Measurements from ENCODE around the gene SMPDL3B. TPM values are rescaled to one million over a fixed set of nuclear protein-coding genes. Genes with fewer than 3 reads are reported as not detected.

The SMPDL3B gene
- polyA plus RNA-seq, 1 donor from 2014 or later = not detected

GRCh38 chr1:27922272-27922671 is 12.5 kb upstream of the SMPDL3B start:
- Histone ChIP-seq H3F3A (ENCODE audit: insufficient read depth, low read length, poor library complexity, severe bottlenecking) (no peaks in the 10 kb centered on the region), H3K27ac (ENCODE audit: low read length) (no peak overlapping the region), H3K4me2 (ENCODE audit: low read length) (no peak overlapping the region), H3K36me3 (ENCODE audit: insufficient read depth, low read length) (no peaks in the 10 kb centered on the region), H3K4me3 (ENCODE audit: low read length) (no peak overlapping the region), H3K9me3 (ENCODE audit: low read length) (no peaks in the 10 kb centered on the region), H3K9me2 (ENCODE audit: insufficient read depth, low read length) (no peaks in the 10 kb centered on the region), H3K27me3 (ENCODE audit: insufficient read depth, low read depth, low read length) (no peaks in the 10 kb centered on the region), H4K20me1 (ENCODE audit: insufficient read depth) (no peaks in the 10 kb centered on the region), H3K79me2 (replicated peaks; ENCODE audit: insufficient read depth, low read length) (no peaks in the 10 kb centered on the region), H2AFZ (ENCODE audit: low read depth, low read length) (no peak overlapping the region), H3K9ac (ENCODE audit: low read length) (no peak overlapping the region)
- TF ChIP-seq EP300 (conservative IDR thresholded peaks at IDR 0.05; ENCODE audit: poor library complexity, severe bottlenecking) (no peak), REST (IDR thresholded peaks at IDR 0.05; ENCODE audit: borderline replicate concordance) (no peak), SMC3 (conservative IDR thresholded peaks at IDR 0.05; ENCODE audit: poor library complexity) (no peak), TAF1 (IDR thresholded peaks at IDR 0.05; ENCODE audit: low read depth) (no peak), RAD21 (conservative IDR thresholded peaks at IDR 0.05) (no peak), MXI1 (conservative IDR thresholded peaks at IDR 0.05; ENCODE audit: poor library complexity, severe bottlenecking) (no peak), POLR2AphosphoS5 (IDR thresholded peaks at IDR 0.05) (no peak), EZH2 (IDR thresholded peaks at IDR 0.05; ENCODE audit: borderline replicate concordance, insufficient read depth, low read length, poor library complexity, severe bottlenecking) (no peak), CTCF (IDR thresholded peaks at IDR 0.05; ENCODE audit: poor library complexity, severe bottlenecking) (no peak)

GRCh38 chr1:27928216-27928954 is 6.4 kb upstream of the SMPDL3B start:
- no peaks in the 10 kb centered on the region for H4K20me1 ChIP-seq (ENCODE audit: insufficient read depth)
- no peak overlapping the region for H3K4me2 ChIP-seq (ENCODE audit: low read length)
- TF ChIP-seq CTCF (IDR thresholded peaks at IDR 0.05; ENCODE audit: poor library complexity, severe bottlenecking) = no peak
- TF ChIP-seq EZH2 (IDR thresholded peaks at IDR 0.05; ENCODE audit: borderline replicate concordance, insufficient read depth, low read length, poor library complexity, severe bottlenecking) = no peak
- TF ChIP-seq SMC3 (conservative IDR thresholded peaks at IDR 0.05; ENCODE audit: poor library complexity) = no peak
- H3K27ac ChIP-seq (ENCODE audit: low read length) = no peak overlapping the region
- no peaks in the 10 kb centered on the region for H3K79me2 ChIP-seq (replicated peaks; ENCODE audit: insufficient read depth, low read length)
- no peak overlapping the region for H3K4me3 ChIP-seq (ENCODE audit: low read length)
- no peak overlapping the region for H3K9ac ChIP-seq (ENCODE audit: low read length)
- H3K9me2 ChIP-seq (ENCODE audit: insufficient read depth, low read length) = no peaks in the 10 kb centered on the region
- H3F3A ChIP-seq (ENCODE audit: insufficient read depth, low read length, poor library complexity, severe bottlenecking) = no peaks in the 10 kb centered on the region
- no peaks in the 10 kb centered on the region for H3K9me3 ChIP-seq (ENCODE audit: low read length)
- no peaks in the 10 kb centered on the region for H3K27me3 ChIP-seq (ENCODE audit: insufficient read depth, low read depth, low read length)
- H3K36me3 ChIP-seq (ENCODE audit: insufficient read depth, low read length) = no peaks in the 10 kb centered on the region
- H2AFZ ChIP-seq (ENCODE audit: low read depth, low read length) = no peak overlapping the region

Data from neural cell (in vitro differentiated cells).